Fibroblast of mammary gland (primary cell): ENCODE data around the gene GHR.
A peak's percentile ranks its signal among the peaks of the same experiment; 100 is the strongest.

Experiments used
- DNase-seq: peaks from one replicate; pipeline ENCODE4 v3.0.0-alpha.2; 2010; ENCODE audit warnings: low read depth
- H3K4me3 ChIP-seq: 2 replicates; pipeline ENCODE4 v1.5.1; 2011; ENCODE audit warnings: low read depth, mild to moderate bottlenecking, low read length, moderate library complexity; ENCODE audit not compliant: control insufficient read depth
- CTCF ChIP-seq: conservative IDR thresholded peaks from 2 replicates; pipeline ENCODE4 v1.5.1; 2011; ENCODE audit warnings: low read depth, low read length, inconsistent platforms; ENCODE audit not compliant: control insufficient read depth, insufficient read depth

Gene GHR

GRCh38 chr5:42419294-42419693 is 3.9 kb upstream of the GHR start:
- TF ChIP-seq CTCF, result no peak

GRCh38 chr5:42422656-42423280 is 471 bp upstream of the GHR start:
- TF ChIP-seq CTCF, result no peak
- peak overlapping the region; percentile 70 for H3K4me3 ChIP-seq
- DNase-seq, result no peak

More at GRCh38 chr5:42419294-42419693, 3.9 kb upstream of the GHR start:
- no peak overlapping the region for H3K4me3 ChIP-seq
- DNase-seq, result no peak

GRCh38 chr5:42426016-42426415 is 2.8 kb downstream of the GHR start:
- DNase-seq, result no peak
- no peak overlapping the region for H3K4me3 ChIP-seq
- TF ChIP-seq CTCF, result no peak

GRCh38 chr5:42429694-42430093 is 6.5 kb downstream of the GHR start:
- no peak overlapping the region for H3K4me3 ChIP-seq
- no peak for TF ChIP-seq CTCF
- DNase-seq, result peak; percentile 15

GRCh38 chr5:42434047-42434724 is 10.9 kb downstream of the GHR start:
- no peak for DNase-seq
- TF ChIP-seq CTCF, result no peak

GRCh38 chr5:42436051-42436450 is 12.8 kb downstream of the GHR start:
- no peak overlapping the region for H3K4me3 ChIP-seq
- DNase-seq, result no peak
- TF ChIP-seq CTCF, result no peak

More at GRCh38 chr5:42434047-42434724, 10.9 kb downstream of the GHR start:
- H3K4me3 ChIP-seq, result no peak overlapping the region
